Gastrocnemius medialis (tissue), 4 donors: Measurements from ENCODE around the gene PHIP.

Source experiments
- CTCF ChIP-seq, 5 experiments: fragments of 450-650 bp in 3 of 5; fragments of 200-600 bp in 2 of 5; sonication (generic) in 2 of 5; IDR thresholded peaks in 4 of 5; conservative IDR thresholded peaks in 1 of 5; 1 replicate in 4 of 5; 2 replicates in 1 of 5; pipeline ENCODE4 v1.5.1; 2016 to 2019; ENCODE audit warnings: antibody characterized with exemption in 5 of 5, mild to moderate bottlenecking in 3 of 5, moderate library complexity in 3 of 5
- POLR2A ChIP-seq, 2 donors: fragments of 450-650 bp; IDR thresholded peaks; one replicate each; pipeline ENCODE4 v1.6.1; 2017; ENCODE audit warnings: antibody characterized with exemption in 2 of 2, mild to moderate bottlenecking in 2 of 2, moderate library complexity in 2 of 2

DNA sequence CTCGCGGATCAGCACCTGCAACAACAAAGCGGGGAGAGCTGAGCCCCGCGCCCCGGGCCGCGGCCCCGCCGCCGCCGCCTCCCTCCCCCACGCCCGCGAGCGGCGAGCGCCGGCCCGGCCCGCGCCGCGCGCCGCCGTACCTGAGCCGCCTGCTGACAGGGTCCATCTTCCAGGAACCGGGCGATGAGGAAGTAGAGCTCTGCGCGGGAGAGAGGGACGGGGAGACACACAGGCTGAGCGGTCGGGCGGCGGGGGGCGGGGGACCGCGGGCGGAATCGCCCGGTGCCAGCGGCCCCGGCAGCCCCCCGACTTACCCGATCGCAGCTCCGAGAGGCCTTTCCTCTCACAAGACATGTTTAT lies 359 bp downstream of the PHIP start:
- TF ChIP-seq CTCF (IDR thresholded peaks at IDR 0.05 in 4 of 5, conservative IDR thresholded peaks at IDR 0.05 in 1 of 5) (no peak), POLR2A (IDR thresholded peaks at IDR 0.05) (no peak)
